Ishikawa (cell line): Measurements from ENCODE around the gene CFAP61.

Experiments
- CEBPB ChIP-seq: IDR thresholded peaks from 2 replicates; pipeline ENCODE4 v1.6.1; 2012
- CREB1 ChIP-seq: IDR thresholded peaks from 2 replicates; pipeline ENCODE4 v1.6.1; 2012; ENCODE audit warnings: low read depth
- EGR1 ChIP-seq: IDR thresholded peaks from 2 replicates; pipeline ENCODE4 v1.6.1; 2012
- EP300 ChIP-seq: IDR thresholded peaks from 2 replicates; pipeline ENCODE4 v1.6.1; 2012; ENCODE audit warnings: borderline replicate concordance
- FOXM1 ChIP-seq: IDR thresholded peaks from 2 replicates; pipeline ENCODE4 v1.6.1; 2012; ENCODE audit warnings: low read depth, borderline replicate concordance
- MAX ChIP-seq: IDR thresholded peaks from 2 replicates; pipeline ENCODE4 v1.6.1; 2012
- NFIC ChIP-seq: IDR thresholded peaks from 2 replicates; pipeline ENCODE4 v1.6.1; 2012
- RAD21 ChIP-seq: IDR thresholded peaks from 2 replicates; pipeline ENCODE4 v1.6.1; 2012; ENCODE audit warnings: low read depth
- TAF1 ChIP-seq: IDR thresholded peaks from 2 replicates; pipeline ENCODE4 v1.6.1; 2012; ENCODE audit warnings: low read depth, mild to moderate bottlenecking
- TCF12 ChIP-seq: IDR thresholded peaks from 2 replicates; pipeline ENCODE4 v1.6.1; 2012; ENCODE audit warnings: low read depth
- TEAD4 ChIP-seq: IDR thresholded peaks from 2 replicates; pipeline ENCODE4 v1.6.1; 2012
- USF1 ChIP-seq: IDR thresholded peaks from 2 replicates; pipeline ENCODE4 v1.6.1; 2012
- YY1 ChIP-seq: IDR thresholded peaks from 2 replicates; pipeline ENCODE4 v1.6.1; 2012; ENCODE audit warnings: low read depth
- ZBTB7A ChIP-seq: IDR thresholded peaks from 2 replicates; pipeline ENCODE4 v1.6.1; 2012; ENCODE audit warnings: low read depth
- TF ChIP-seq, protein P1 (sequence below): IDR thresholded peaks from 2 replicates; pipeline ENCODE4 v1.6.1; 2012; ENCODE audit warnings: low read depth, mild to moderate bottlenecking

CFAP61 gene

DNA sequence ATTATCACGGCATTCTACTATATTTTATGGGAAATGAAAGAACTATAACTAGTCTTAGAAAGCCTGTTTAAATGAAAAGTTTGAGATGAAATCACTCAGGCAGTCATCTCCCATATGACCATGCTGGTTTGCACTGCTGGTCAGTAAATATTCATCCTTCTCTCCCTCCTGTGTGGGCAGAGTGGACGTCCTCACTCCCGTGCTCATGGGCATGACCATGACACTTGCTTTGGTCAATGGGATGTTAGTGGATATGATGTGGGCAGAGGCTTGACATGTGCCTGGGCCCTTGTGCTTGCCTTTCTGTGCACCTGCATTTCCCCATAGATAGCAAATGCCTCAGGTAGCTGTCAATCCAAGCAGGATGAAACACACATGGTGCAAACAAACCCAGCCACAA lies 222.5 kb downstream of the CFAP61 start:
- TF ChIP-seq FOXM1 (no peak), ZBTB7A (no peak), CREB1 (no peak), YY1 (no peak), USF1 (no peak), TEAD4 (no peak), CEBPB (no peak), TCF12 (no peak), EP300 (no peak), EGR1 (no peak), MAX (no peak), RAD21 (no peak), TAF1 (no peak), NFIC (no peak)
- TF ChIP-seq, protein P1, sequence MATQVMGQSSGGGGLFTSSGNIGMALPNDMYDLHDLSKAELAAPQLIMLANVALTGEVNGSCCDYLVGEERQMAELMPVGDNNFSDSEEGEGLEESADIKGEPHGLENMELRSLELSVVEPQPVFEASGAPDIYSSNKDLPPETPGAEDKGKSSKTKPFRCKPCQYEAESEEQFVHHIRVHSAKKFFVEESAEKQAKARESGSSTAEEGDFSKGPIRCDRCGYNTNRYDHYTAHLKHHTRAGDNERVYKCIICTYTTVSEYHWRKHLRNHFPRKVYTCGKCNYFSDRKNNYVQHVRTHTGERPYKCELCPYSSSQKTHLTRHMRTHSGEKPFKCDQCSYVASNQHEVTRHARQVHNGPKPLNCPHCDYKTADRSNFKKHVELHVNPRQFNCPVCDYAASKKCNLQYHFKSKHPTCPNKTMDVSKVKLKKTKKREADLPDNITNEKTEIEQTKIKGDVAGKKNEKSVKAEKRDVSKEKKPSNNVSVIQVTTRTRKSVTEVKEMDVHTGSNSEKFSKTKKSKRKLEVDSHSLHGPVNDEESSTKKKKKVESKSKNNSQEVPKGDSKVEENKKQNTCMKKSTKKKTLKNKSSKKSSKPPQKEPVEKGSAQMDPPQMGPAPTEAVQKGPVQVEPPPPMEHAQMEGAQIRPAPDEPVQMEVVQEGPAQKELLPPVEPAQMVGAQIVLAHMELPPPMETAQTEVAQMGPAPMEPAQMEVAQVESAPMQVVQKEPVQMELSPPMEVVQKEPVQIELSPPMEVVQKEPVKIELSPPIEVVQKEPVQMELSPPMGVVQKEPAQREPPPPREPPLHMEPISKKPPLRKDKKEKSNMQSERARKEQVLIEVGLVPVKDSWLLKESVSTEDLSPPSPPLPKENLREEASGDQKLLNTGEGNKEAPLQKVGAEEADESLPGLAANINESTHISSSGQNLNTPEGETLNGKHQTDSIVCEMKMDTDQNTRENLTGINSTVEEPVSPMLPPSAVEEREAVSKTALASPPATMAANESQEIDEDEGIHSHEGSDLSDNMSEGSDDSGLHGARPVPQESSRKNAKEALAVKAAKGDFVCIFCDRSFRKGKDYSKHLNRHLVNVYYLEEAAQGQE, result no peak

- TF ChIP-seq TAF1 (no peak), MAX (no peak), EP300 (no peak), NFIC (no peak), USF1 (no peak), FOXM1 (no peak), EGR1 (no peak), CEBPB (no peak), TCF12 (no peak), ZBTB7A (no peak), RAD21 (no peak), YY1 (no peak), CREB1 (no peak), TEAD4 (no peak)
- TF ChIP-seq, protein P1, result no peak
Observed at GRCh38 chr20:20275636-20276035, 223.3 kb downstream of the CFAP61 start.

DNA sequence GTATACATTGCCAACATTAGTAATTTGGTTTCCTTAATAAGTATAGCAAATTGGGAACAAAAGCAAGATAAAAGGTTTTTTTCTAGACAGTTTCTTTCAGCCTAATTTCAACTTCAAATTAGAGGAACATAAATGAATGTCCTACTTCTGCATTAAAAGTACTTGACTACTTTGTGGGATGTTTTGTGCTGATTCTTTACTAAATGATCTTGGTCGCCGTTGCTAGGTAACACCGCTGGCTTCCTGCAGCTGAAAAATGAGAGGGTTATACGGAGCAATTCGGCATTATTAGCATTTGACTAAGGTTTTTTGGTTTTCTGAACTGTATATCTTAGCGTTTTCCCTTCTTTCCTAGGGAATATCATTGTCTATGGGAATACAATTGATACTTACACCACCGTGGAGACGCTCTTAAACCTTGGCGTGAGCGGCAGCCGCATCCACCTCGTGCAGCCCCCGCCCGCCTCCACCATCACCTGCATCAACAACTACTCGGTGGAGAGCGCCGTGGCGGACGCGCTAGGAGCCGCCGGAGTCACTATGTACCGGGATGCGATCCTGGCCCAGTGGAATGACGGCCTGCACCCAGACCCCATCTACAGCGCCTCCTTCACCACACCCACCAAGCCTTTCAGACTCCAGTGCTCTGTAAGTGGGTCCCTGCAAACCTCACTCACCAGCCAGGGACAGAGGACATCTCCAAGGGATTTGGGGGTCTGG lies 224.6 kb downstream of the CFAP61 start:
- TF ChIP-seq MAX, result no peak
- no peak for TF ChIP-seq EP300
- TF ChIP-seq EGR1, result no peak
- TF ChIP-seq TCF12, result no peak
- no peak for TF ChIP-seq NFIC
- TF ChIP-seq YY1, result no peak
- TF ChIP-seq USF1, result no peak
- TF ChIP-seq FOXM1, result no peak
- TF ChIP-seq ZBTB7A, result no peak
- TF ChIP-seq TEAD4, result no peak
- no peak for TF ChIP-seq TAF1
- no peak for TF ChIP-seq CREB1
- TF ChIP-seq RAD21, result no peak
- TF ChIP-seq CEBPB, result no peak
- TF ChIP-seq, protein P1, result no peak
